MM.1S (cell line): Measurements from ENCODE around the gene PSTK.

Experiments used
- CTCF ChIP-seq: fragments of 300-600 bp; sonication (generic); IDR thresholded peaks from 2 replicates; pipeline ENCODE4 v1.5.1; 2016; ENCODE audit warnings: antibody characterized with exemption, low read length, mixed read lengths
- EZH2 ChIP-seq: fragments of 300-600 bp; sonication (generic); optimal IDR thresholded peaks from 2 replicates; pipeline ENCODE3; 2017; ENCODE audit warnings: low read depth, mild to moderate bottlenecking, antibody characterized with exemption, low read length, mixed read lengths

- TF ChIP-seq CTCF, result peak; percentile 50
- no peak for TF ChIP-seq EZH2
Measured at GRCh38 chr10:122981066-122981464, 864 bp downstream of the PSTK start.
